ENCODE measurements around the gene STAT4.

Gene STAT4

GRCh38 chr2:191150600-191151330 is at the start of gene STAT4:
TSS of gene STAT4 (minus strand) at chr2:191150994. CDS start at chr2:191148203, 2,791 bp downstream.
- DNase-seq: peak; percentile 83

- no peak for DNase-seq
Measured at GRCh38 chr2:191199929-191200512, 49.2 kb upstream of the STAT4 start.

- no peak for DNase-seq
Measured at GRCh38 chr2:191198271-191198670, 47.5 kb upstream of the STAT4 start.

GRCh38 chr2:191197096-191197495 is 46.3 kb upstream of the STAT4 start:
- DNase-seq: no peak

- no peak for DNase-seq
Measured at GRCh38 chr2:191195021-191195420, 44.2 kb upstream of the STAT4 start.

- no peak for DNase-seq
Measured at GRCh38 chr2:191190861-191191552, 40.2 kb upstream of the STAT4 start.

GRCh38 chr2:191190435-191190834 is 39.6 kb upstream of the STAT4 start:
- no peak for DNase-seq

- no peak for DNase-seq
Measured at GRCh38 chr2:191189112-191189635, 38.4 kb upstream of the STAT4 start.

- DNase-seq: no peak
Measured at GRCh38 chr2:191188550-191189093, 37.8 kb upstream of the STAT4 start.

GRCh38 chr2:191187105-191187829 is 36.5 kb upstream of the STAT4 start:
- DNase-seq: no peak

GRCh38 chr2:191184457-191184856 is 33.7 kb upstream of the STAT4 start:
- DNase-seq: no peak

- DNase-seq: no peak
Measured at GRCh38 chr2:191183516-191183915, 32.7 kb upstream of the STAT4 start.

- DNase-seq: no peak
Measured at GRCh38 chr2:191183081-191183480, 32.3 kb upstream of the STAT4 start.

- no peak for DNase-seq
Measured at GRCh38 chr2:191180713-191181112, 29.9 kb upstream of the STAT4 start.

- DNase-seq: no peak
Measured at GRCh38 chr2:191180276-191180675, 29.5 kb upstream of the STAT4 start.

GRCh38 chr2:191178806-191179514 is 28.2 kb upstream of the STAT4 start:
- no peak for DNase-seq

GRCh38 chr2:191177751-191178736 is 27.2 kb upstream of the STAT4 start:
- no peak for DNase-seq

- no peak for DNase-seq
Measured at GRCh38 chr2:191176801-191177438, 26.1 kb upstream of the STAT4 start.

GRCh38 chr2:191176305-191176704 is 25.5 kb upstream of the STAT4 start:
- DNase-seq: no peak

GRCh38 chr2:191174442-191174841 is 23.6 kb upstream of the STAT4 start:
- DNase-seq: no peak
